Fibroblast of skin of right biceps (primary cell): Measurements from ENCODE around the gene TOP2B.

Experiments used
- DNase-seq: peaks from one replicate; pipeline ENCODE4 v3.0.0-alpha.2; 2013

The TOP2B gene

DNA sequence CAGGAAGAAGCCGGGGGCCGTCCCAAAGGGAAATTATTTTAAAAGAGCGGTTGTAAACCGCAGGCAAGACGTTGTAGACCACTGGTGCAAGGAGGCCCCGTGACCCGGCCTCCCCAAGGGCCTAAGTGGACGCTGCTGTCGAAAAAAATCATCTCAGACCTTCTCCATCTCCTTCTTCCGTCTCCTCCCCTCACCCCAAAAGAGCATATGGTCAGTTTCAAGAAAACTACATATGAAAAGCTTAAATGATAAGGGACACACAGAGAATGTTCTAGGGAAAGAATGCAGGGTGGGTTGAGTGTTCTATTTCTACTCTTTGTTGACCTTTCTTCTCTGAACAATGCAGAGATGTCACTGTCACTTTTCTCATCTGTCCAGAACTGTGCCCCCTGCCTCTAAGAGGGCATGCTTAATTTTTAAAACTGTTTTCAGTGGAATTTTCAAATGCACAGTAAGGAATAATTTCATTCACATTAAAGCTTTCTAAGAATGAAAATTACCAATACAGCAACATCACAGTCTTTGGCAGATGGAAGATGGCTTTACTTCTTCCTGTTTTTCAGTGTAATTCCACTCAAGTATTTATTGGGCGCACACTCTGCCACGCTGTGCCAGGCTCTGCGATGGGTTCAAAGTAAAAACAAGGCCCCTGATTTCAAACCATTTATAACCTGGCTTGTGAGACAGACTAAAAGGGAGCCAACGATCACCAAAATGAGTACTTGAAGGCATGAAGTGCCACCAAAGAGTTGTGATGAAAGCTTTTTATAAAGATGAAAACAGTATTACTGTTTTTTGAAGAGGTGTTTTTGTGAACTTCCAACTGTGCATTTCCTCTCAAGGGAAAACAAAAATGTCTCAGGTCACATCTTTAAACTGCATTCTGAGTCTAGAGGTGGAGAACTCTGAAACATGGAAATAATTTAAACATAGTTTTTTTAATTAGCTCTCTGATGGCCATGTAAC, 891 bp upstream of the TOP2B start:
- DNase-seq, result no peak

DNA sequence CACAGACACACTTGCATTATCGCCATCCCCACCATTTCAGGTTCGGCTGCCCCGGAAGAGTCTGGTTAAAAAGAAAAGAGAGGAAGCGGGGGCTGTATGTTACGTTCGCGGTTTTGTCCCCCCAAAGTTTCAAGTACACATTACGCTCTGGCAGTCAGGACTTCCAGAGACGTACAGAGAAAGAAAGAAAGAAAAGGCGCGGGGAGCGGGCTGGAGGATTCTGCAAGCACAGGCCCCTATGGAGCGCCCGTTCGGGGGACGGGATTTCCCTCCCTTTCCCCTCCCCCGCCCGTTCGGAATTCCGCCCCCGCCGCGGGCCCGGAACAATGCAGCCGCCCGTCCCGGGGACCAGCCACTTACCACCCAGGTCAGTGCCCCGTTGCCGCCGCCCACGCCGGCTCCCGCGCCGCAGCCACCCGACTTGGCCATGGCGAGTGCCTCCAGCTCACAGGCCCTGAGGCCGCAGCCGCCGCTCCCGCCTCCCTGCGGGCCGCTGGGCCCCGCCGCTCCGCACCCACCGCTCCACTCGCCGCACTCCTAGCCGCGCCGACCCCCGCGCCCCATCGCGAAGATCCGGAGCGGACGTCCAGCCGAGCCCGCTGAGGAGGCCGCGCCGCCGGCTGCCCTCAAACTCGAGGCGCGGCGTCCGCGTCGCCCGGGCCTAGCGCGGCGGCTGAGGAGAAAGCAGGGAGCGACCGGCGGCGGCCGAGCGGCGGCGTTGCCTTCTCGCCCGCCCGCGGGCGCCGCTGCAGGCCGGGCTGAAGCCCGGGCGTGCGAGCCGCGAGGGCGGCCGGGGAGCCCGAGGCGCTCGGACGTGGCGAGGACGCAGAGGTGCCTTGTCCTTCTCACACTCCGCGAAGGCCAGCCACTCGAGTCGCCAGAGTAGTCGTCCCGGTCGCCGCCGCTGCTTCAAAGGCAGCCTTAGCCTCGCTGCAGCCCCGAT, 567 bp downstream of the TOP2B start:
- peak; percentile 48 for DNase-seq

DNA sequence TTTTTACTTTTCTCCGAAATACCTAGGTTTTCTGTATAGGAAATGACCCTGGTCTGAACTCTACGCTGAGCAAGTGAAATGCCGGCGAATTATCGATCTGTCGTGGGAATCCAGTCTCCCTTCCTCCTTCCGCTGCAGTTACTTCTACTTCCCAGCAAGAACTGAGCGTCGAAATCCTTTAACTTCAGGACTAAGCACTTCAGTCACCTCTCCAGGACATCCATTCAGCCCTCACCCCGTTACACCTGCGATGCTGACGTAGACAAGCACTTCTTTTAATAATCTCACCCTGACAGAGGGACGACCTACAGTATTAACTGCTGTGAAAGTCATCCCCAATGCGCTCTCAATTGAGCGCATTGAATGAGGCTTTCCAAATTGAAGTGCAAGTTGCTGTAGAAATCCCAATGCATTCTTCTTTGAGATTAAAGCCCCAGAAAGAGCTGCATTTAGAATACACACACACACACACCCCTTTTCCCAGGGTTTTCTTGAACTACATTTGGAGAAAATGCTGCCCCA, 1.3 kb downstream of the TOP2B start:
- peak; percentile 9 for DNase-seq

DNA sequence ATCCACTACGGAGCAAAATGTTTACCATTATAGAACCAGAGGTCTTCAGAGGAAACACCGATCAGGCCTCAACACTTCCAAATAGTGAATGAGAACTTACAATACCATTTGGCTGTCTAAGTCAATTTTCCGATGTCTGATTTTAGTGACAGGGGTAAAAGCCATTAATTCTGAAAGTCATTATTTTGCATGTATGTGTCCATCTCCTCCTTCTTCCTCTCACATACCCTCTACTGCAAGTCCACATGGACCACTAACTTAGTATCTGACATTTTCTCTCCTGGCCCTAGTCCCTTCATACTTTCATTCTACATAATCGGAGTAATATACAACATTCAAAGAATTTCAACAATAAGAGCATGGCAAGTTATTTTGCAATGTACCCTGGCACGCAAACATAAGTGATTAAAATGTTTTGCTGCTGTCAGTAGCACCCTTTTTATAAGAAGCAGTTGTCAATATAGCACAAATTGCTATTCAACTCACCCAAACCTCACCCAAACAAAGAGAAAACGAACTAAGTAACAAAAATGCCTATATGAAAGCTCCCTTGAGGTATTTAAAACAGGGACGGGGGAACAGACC, 1.9 kb downstream of the TOP2B start:
- DNase-seq, result peak; percentile 8

DNA sequence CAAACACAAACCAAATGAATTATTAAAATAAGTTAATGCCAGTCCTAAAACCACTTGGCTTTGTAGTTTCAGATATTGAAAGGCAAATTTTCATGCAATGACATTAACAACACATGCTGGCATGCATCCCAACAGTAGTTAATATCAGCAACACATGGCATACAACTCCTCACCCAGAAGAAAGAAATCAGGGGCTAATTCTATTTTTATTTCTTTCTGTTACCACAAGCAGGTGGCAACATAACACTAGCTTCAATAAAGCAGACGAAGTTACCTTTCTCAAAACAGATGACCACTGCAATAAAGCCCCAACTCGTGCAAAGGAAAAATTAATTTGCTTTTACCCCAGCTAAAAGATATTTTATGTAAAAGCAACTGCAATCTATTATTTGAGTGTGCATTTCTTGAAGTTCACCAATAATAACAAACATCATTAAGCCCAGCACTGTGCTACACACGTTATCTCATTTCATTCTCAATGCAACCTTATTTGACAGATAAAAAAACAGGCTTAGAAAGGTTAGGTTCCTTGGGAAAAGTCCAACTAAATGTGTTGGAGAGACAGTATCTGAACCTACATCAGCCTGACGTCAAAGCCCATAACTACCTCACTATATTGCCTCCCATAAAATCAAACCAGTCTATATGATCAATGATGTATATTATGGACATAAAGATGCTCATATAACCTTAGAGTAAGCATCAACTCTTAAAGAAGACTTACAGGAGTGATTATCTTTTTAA, 2.8 kb downstream of the TOP2B start:
- peak; percentile 18 for DNase-seq

DNA sequence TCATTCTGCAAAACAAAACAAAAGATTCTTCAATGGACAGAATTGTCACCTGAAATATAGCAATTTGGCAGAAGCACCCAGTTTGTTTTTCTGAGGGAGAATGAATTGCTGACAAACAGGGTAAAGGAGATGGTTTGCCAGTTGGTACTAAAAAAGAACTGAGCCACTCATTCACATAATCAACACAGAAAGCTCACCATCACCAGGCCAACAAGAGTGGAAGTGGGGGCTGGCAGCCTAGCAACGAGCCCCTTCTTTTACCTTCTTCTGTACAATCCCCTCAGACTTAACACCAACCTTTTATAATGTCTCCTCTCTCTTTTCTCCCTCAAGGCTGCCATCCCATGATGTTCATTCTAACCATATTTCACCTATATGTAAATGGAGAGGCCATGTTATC, 5.9 kb downstream of the TOP2B start:
- no peak for DNase-seq

DNA sequence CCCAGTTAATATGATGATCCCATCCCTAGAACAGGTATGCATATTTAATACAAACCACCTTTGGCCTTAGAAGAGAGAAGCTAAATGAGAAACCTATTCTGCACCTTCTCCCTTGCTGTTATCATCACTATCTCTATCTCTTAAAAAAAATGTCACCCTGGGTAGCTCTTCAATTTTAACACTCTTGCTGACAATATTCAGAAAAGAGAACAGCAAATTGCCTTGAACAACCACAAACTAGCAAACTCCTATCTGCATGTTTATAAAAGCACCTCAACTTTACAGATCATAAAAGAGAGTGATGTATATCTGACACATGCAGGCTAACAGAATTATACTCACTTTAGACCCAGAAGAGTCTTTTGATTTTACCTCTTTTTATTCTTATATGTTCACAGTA, 7.4 kb downstream of the TOP2B start:
- no peak for DNase-seq

DNA sequence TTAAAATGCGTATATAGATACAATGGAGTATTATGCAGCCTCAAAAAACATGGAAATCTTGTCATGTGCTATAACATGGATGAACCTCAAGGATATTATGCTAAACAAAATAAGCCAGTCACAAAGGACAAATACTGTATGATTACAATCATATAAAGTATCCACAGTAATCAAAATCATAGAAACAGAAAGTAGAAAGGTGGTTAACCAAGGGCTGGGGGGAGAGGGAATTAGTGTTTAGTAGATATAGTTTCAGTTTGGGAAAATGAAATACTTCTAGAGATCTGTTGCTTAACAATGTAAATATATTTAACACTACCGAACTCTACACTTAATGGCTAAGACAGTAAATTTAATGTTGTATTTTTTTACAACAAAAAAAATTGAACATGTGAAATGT, 9.0 kb downstream of the TOP2B start:
- DNase-seq, result no peak

DNA sequence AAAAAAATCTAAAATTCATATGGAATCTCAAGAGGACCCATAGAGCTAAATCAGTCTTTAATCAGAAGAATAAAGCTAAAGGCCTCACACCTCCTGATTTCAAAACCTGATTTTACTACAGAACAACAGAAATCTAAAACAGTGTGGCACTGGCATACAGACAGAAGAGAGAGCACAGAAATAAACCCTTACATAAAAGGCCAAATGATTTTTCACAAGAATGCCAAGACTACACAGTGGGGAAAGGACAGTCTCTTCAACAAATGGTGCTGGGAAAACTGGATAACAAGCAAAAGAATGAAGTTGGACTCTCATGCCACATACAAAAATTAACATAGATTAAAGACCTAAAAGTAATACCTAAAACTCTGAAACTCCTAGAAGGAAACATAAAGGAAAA, 10.1 kb downstream of the TOP2B start:
- no peak for DNase-seq

DNA sequence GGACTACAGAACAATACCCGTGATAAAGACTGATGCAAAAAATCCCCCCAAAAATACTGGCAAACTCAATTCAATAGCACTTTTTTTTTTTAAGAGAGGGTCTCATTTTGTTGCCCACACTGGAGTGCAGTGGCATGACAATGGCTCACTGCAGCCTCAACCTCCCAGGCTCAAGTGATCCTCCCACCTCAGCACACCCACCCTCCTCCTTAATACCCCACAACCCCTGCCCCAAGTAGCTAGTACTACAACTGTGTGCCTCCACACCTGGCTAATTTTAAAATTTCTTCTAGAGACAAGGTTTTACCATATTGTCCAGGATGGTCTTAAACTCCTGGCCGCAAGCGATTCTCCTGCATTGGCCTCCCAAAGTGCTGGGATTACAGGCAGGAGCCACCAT, 11.4 kb downstream of the TOP2B start:
- DNase-seq, result no peak

DNA sequence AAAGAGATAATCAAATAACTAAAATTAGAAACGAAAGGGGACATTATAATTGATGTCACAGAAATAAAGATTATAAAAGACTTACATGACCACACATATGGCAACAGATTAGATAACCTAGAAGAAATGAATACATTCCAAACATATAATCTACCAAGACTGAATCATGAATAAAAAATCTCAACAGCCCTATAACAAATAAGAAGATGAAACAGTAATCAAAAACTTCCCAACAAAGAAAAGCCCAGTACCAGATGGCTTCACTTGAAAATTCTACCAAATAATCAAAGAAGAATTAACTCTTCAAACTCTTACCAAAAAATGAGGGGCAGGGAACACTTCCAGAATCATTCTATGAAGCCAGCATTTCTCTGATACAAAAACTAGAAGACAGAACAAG, 11.8 kb downstream of the TOP2B start:
- peak; percentile 10 for DNase-seq

DNA sequence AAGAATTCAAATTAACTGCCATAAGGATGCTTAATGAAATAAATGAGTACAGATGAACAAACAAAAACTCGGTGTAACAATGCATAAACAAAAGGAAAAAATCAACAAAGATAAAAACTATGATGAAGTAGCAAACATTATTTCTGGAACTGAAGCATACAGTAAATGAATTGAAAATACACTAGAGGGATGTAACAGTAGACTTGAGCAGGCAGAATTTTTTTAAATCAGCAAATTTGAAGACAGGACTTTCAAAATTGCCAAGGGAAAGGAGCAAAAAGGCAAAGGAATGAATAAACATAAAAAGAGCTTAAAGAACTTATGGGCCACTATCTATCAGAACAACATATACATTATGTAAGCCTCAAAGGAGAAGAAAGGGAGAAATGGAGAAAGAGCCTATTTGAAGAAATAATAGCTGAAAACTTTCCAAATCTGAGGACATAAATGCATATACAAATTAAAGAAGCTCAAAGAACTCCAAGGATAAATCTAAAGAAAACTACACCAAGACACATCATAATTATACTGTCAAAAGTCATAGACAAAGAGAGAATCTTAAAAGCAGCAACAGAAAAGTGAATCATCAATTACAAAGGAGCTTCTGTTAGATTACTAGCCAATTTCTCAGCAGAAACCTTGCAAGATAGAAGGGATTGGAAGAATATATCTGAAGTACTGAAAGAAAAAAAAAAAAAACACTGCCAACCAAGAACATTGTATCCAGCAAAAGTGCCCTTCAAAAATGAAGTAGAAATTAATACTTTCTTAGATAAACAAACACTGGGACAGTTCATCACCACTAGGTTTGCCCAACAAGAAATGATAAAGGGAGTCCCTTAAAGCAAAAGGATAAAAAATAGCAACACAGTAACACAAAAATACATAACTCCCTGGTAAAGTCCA, 15.5 kb downstream of the TOP2B start:
- DNase-seq, result no peak

DNA sequence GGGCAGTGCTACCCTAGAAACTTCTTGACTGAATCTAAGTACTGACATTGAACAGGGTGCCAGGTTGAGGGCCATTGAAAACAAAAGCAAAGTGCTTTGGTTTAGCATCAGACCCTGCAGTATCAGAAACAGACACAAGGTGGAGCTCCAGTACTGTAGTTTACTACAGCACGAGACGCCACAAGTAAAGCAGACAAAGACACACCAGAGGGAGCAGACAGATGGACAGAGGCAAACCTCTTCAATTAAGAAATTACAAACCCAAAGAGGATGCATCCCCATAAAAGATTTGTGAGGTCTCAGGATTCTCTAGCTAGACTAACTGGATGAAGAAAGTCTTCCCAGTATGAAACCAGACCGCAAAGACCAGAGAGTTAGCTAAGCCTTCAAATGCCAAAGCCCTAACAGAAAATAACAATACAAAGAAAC, 16.6 kb downstream of the TOP2B start:
- peak; percentile 72 for DNase-seq

DNA sequence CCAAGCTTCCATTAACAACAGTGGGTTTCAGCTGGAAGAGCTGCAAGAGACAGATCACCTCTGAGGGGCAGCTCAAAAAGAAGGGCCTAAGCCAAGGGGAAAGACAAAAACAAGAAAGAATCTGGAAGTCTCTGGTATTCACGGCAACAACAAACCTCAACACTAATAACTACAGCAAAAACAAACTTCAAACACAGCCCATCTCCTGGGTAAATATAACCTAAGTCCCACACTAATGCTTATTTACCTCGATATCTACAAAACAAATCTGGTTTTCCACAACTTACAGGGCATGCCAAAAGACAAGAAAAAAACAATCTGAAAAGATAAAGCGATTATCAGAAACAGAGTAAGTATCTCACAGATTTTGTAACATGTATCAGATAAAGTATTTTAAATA, 29.7 kb downstream of the TOP2B start:
- DNase-seq, result no peak

DNA sequence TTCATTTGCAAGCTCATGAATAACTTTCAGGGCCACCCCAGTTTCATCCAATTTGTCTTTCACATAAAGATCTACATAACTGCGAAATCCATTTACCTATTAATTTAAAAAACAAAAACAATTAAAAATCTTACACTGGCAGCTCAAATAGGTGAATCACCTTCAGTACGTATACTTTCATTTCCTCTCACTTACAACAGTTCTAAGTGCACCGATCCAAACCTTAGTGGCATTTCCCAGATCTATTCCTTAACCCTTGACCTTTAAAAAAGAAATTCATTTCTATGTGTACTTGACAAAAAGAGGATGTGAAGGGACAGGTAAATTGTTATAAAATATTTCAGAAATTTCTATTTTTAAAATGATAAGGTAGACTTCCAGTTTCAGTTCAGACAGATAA, 30.8 kb downstream of the TOP2B start:
- no peak for DNase-seq

DNA sequence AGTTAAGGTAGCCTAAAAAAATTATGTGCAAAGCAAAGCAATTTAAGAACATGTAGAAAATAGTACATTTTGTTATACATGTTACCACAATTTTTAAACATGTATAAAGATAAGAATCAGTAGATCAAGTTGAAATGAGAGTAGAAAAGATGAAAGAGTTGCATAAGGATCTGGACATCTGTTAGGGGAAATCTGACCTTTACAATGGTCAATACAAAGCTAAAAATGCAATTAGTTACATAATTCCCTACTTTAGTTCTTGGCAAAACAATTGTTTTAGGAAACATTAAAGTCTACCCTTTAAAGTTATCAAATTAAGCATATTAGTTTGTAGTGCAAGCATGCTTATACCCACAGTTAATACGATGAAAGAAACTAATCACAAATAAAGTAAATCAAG, 32.7 kb downstream of the TOP2B start:
- no peak for DNase-seq

DNA sequence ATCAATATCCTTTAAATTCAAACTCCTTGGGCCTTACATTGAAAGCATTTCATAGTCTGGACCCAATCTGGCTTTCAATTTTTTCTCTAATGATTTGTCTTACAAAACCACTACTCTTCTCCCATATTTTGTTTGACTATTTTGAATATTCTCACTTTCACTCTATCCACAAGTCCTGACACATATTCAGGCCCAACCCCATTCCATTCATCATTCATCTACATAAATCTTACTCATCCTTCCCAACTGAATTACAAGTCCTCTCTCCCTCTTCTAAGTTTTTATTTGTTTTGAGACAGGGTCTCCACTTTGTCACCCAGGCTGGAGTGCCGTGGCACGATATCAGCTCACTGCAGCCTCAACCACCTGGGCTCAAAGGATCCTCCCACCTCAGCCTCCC, 43.6 kb downstream of the TOP2B start:
- no peak for DNase-seq

DNA sequence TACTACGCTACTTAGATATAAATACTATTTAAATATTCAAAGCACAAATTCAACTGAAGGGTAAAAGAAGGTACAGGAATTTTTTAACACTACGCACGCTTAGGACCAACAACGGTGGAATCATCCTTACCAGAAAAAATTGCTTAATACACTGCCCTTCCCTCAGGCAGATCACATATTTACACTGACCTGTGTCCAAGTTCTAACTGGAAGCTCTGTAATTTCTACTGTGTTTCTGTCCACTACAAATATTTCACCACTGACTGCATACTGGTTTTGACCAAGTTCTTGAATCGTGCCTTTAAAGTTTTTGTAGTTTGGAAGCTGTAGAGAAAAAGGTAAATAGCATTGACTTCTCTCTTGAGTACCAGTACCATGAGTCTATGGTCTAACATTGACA, 44.2 kb downstream of the TOP2B start:
- no peak for DNase-seq

DNA sequence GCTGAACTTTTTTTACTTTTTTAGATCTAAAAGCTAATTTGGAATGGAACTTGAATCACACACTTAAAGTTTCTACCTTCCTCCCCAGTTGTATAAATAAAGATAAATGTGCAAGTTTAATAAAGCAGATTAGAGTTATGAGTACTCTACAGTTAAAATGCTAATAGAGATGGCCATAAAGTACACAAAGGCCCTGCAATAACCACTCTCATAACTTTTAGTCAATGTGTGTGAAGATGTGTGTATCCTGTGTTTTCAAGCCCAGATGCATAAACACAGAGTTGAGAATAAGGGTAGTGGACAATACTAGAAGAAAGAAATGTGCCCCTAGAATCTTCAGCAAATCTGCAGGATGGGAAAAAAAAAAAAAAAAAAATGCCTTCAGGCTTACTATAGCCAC, 45.3 kb downstream of the TOP2B start:
- DNase-seq, result no peak

DNA sequence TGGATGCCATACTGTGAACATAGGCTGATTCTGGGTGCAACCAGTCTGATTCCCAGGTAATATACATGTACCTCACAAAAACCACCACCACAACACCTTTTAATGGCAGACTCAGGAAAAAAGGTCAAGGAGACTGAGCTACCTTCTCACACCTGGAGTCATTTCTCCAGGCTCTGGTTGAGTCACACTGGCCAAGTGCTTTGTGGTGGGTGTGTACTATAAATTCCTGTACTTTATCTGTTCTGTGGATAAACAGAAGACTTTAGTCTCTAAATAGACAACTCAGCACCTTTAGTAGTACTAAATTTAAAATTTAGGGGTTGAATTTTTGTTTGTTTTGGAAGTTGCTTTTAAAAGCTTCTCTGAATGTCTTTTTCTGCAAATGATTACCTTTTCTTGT, 46.7 kb downstream of the TOP2B start:
- no peak for DNase-seq

DNA sequence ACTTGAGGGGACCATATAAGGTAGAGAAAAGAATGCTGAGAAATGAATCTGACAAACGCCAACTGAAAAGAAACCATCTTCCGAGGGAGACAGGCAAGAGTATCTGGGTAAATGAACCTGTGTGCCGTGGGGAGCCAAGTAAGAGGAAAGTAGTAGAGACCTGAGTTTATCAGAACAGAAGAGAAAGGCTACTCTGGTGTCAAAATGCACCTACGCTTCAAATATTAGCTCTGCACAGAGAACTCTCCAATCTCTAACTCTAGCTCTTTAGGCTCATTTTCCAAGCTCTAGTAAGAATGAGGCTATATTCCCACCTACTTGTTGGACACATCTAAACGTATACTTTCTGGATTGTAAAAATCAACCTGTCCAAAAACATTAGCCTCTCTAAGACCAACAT, 53.5 kb downstream of the TOP2B start:
- no peak for DNase-seq
